CD4-positive, alpha-beta T cell treated with Interleukin-1 beta for 1 hour (primary cell): ENCODE results near the gene CEP41.

Experiments
- DNase-seq, 2 donors: peaks; one replicate each; pipeline ENCODE4 v3.0.0-alpha.2; 2020 to 2022

CEP41 gene

GRCh38 chr7:130415006-130415405 is 25.8 kb downstream of the CEP41 start:
- DNase-seq: no peak

GRCh38 chr7:130413201-130413600 is 27.6 kb downstream of the CEP41 start:
- DNase-seq: no peak

GRCh38 chr7:130410868-130411541 is 29.8 kb downstream of the CEP41 start:
- DNase-seq: no peak

GRCh38 chr7:130409712-130410072 is 31.1 kb downstream of the CEP41 start:
- no peak for DNase-seq

GRCh38 chr7:130409067-130409711 is 31.6 kb downstream of the CEP41 start:
- DNase-seq: no peak

- DNase-seq: no peak
Measured at GRCh38 chr7:130405003-130405402, 35.8 kb downstream of the CEP41 start.

- DNase-seq: no peak
Measured at GRCh38 chr7:130401578-130401977, 39.2 kb downstream of the CEP41 start.

GRCh38 chr7:130401101-130401500 is 39.7 kb downstream of the CEP41 start:
- no peak for DNase-seq

- DNase-seq: no peak
Measured at GRCh38 chr7:130400120-130400572, 40.7 kb downstream of the CEP41 start.

- no peak for DNase-seq
Measured at GRCh38 chr7:130398526-130399090, 42.2 kb downstream of the CEP41 start.

GRCh38 chr7:130397758-130398073 is 43.1 kb downstream of the CEP41 start:
- no peak for DNase-seq

GRCh38 chr7:130397051-130397757 is 43.6 kb downstream of the CEP41 start:
- DNase-seq: no peak

GRCh38 chr7:130396109-130396508 is 44.7 kb downstream of the CEP41 start:
- no peak for DNase-seq

GRCh38 chr7:130395421-130395820 is 45.4 kb downstream of the CEP41 start:
- DNase-seq: no peak

GRCh38 chr7:130394421-130395195 is 46.2 kb downstream of the CEP41 start:
- peak; percentile 18 to 41 for DNase-seq

- DNase-seq: no peak
Measured at GRCh38 chr7:130393841-130394411, 46.9 kb downstream of the CEP41 start.

- no peak for DNase-seq
Measured at GRCh38 chr7:130393101-130393561, 47.7 kb downstream of the CEP41 start.

- no peak for DNase-seq
Measured at GRCh38 chr7:130390486-130390885, 50.3 kb downstream of the CEP41 start.

- DNase-seq: no peak
Measured at GRCh38 chr7:130388671-130389070, 52.1 kb downstream of the CEP41 start.

- no peak for DNase-seq
Measured at GRCh38 chr7:130387628-130388403, 53.0 kb downstream of the CEP41 start.

GRCh38 chr7:130387306-130387627 is 53.5 kb downstream of the CEP41 start:
- no peak for DNase-seq

GRCh38 chr7:130386876-130387275 is 53.9 kb downstream of the CEP41 start:
- no peak for DNase-seq
